HG03378 (cell line): ENCODE results near the gene ANGPTL4.
"Not testable (repeated sequence)": the region's sequence is repeated elsewhere in the genome, so short reads cannot be mapped to it uniquely, and the experiment has no call there.

Experiments used
- ATAC-seq: cut with Tn5 transposase; IDR thresholded peaks from one replicate; pipeline ENCODE4 v1.9.1; 2021; ENCODE audit warnings: mild to moderate bottlenecking, moderate library complexity; ENCODE audit not compliant: unreplicated experiment

The ANGPTL4 gene

GRCh38 chr19:8363803-8364771 is at the start of gene ANGPTL4:
Gene ANGPTL4 (plus strand): TSS chr19:8364155. CDS start chr19:8364322, 167 bp downstream.
- no peak for ATAC-seq

GRCh38 chr19:8314981-8315640 is 48.8 kb upstream of the ANGPTL4 start:
- ATAC-seq = not testable (repeated sequence)

DNA sequence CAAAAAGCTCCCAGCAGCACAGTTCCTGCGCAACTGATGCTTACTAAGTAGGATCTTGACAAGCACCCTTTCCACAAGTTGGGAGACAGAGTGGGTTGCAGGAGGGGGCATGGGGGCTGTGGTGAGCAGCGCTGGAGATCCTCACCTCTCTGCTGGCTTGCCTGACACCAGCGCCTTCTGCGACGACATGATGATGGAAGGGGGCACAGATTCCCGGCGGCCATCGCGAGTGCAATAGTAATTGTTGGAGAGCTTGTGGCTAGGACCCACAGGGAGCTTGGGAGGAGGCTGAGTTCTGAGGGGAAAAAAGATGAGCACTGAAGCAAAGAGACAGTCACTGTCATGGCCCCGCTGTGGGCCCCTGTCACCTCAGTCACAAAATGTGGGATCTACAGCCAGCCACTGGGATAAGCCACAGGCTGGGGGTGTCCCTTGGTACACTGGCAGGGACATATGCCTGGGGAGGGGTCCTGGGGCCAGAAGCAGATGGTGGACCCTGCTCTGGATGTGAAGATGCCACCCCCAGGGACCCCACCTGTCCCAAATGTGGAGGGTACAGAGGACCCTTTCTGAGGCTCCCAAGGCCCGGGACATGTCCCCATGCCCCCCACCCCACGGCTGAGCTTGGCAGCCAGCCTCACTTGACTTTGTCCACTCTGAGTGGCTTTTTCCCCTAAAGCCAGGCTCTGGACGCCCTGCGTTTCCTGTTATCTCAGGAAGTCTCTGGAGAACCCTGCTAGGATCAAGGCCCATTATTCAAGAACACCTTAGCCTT is 47.4 kb upstream of the ANGPTL4 start:
- ATAC-seq = no peak

GRCh38 chr19:8318835-8319234 is 45.1 kb upstream of the ANGPTL4 start:
- not testable (repeated sequence) for ATAC-seq

GRCh38 chr19:8319807-8320520 is 44.0 kb upstream of the ANGPTL4 start:
- no peak for ATAC-seq

GRCh38 chr19:8320564-8321066 is 43.3 kb upstream of the ANGPTL4 start:
- peak; percentile 24 for ATAC-seq

DNA sequence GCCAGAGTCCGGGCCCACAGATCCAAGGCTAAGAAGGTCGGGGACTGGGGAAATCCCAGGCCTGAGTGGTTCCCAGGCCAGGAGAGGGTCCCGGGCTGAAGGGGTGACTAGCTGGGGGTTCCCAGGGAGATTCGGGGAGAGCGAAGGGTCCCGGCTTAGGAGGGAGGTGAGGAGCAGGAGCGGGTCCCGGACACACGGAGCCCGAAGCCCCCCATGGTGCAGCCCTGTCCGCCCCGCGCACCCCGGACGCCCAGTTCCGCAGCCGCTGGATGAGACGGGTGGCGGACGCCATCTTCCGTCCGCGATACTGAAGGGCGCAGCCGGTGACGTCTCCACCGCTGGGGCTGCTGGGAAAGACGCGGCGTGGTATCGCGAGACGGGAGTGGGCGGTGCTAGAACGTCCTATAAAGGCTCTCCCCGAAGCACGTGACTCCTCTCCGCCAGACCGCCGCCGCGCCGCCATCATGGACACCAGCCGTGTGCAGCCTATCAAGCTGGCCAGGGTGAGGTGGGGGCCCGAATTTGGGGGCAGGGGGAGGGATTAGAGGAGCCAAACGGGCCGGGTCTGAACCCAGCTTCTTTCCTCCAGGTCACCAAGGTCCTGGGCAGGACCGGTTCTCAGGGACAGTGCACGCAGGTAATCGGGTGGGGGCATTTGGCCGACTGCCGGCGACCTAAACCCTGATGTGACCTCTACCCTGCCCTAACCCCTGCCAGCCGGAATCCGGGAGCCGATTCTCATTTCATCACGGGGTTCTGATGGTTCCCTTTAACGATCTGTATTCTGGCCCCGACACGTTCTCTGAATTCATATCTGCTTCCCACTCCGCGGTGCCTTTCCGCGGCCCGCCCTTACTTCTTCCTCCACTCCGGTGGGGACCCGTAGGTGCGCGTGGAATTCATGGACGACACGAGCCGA is 42.6 kb upstream of the ANGPTL4 start, which contains the start of the genes NDUFA7 and RPS28:
NDUFA7 (minus strand) TSS at position 309 of the 919 bp plus-strand sequence; CDS start at position 292, 17 bp downstream.
RPS28 (plus strand) TSS at position 430 of the 919 bp plus-strand sequence; CDS start at position 465, 35 bp downstream.
- ATAC-seq = peak; percentile 70

GRCh38 chr19:8321986-8322637 is 41.8 kb upstream of the ANGPTL4 start:
- ATAC-seq = no peak

- ATAC-seq = no peak
These were observed 41.3 kb upstream of the ANGPTL4 start for GRCh38 chr19:8322638-8322997.

DNA sequence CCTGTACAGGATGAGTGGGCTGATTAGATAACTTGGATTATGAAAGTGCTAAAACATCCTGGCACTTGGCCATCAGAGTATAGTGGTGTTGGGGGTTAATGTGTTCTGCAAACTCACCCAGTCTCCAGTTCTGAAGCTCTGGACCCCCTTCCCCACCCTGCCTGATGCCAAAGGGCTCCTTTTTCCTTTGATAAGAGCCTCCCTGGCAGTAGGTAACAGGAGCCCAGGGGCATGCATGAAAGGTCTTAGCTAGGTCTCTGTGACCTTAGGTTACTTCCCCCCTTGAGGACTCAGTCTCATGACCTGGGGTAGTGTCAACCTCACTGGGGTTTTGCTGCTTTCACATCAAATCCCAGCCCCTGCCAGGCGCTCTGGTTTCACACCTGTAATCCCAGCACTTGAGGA is 40.2 kb upstream of the ANGPTL4 start:
- no peak for ATAC-seq

DNA sequence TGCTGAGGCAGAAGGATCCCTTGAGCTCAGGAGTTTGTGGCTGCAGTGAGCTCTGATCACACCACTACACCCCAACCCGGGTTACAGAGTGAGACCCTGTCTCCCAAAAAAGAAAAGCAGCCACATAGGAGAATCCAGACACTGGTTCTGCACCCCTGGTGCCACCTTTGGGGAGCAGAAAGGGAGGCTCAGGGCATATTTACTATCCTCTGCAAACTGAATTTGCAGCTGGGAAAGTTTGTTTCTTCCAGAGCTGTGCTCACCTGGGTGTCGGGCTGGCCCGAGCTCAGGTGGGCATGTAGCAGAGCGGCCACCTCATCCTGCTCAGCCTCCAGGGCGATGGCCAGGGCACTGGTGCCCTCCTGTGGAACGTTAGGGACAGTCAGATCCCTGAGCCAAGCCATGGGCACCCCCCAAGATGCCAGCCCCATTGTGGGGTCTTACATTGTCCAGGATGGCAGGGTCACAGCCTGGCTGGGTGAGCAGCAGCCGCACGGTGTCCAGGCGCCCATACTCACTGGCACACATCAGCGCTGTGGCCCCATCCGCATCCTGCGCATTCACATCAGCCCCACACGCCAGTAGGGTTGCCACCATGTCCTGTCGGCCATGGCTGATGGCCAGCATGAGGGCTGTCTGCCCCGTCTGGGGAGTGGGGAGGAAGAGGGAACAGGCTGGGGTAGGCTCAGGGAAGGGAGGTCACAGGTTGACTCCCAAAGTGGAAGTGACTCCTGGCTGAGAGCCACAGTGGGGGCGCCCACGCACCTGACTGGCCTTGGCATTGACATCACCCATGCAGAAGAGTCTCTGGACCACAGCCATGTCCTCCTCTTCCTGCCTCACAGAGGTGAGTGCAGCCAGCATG is 39.5 kb upstream of the ANGPTL4 start:
- ATAC-seq = no peak

- no peak for ATAC-seq
These were observed 38.5 kb upstream of the ANGPTL4 start for GRCh38 chr19:8325454-8325853.

- no peak for ATAC-seq
These were observed 34.0 kb upstream of the ANGPTL4 start for GRCh38 chr19:8329996-8330395.

DNA sequence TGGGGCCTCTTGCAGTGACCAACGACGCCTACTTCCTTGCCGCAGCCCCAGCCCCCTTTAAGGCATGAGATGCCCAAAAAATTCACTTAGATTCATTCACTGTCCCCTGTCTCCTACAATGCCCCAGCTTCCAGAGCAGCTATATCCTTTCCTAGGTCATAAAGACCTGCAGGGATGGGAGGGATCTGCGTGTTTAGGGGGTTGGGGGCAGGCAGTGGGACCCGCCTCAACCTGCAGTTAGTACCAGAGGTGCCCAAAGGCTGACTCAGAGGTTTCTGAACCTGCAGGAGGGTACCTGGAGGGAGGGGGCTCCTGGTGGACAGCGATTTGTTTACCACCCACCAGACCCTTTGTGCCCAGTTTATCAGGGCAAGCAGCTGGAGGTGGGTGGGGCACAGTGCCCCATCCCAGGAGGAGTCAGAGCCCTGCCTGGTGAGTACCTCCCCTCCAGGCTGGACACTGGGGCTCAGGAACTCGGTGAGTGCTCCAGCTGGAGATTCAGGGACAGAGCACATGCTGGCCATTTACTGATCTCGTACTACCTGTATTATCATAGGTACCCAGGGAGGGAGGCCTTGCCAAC is 32.6 kb upstream of the ANGPTL4 start:
- no peak for ATAC-seq

- no peak for ATAC-seq
These were observed 30.8 kb upstream of the ANGPTL4 start for GRCh38 chr19:8332976-8333766.

GRCh38 chr19:8333767-8334457 is 30.0 kb upstream of the ANGPTL4 start:
- ATAC-seq = no peak
